DOHH2 (cell line): ENCODE data around the gene CBR3.
A peak's percentile ranks its signal among the peaks of the same experiment; 100 is the strongest.

ENCODE experiments used
- H3F3A ChIP-seq: fragments of 200-600 bp; sonication (generic), shearing (Covaris generic); 2 replicates; pipeline ENCODE4 v1.6.0; 2016; ENCODE audit warnings: antibody characterized with exemption, mild to moderate bottlenecking; ENCODE audit not compliant: control insufficient read depth, insufficient read depth
- H3K27ac ChIP-seq: fragments of 200-600 bp; sonication (generic); 2 replicates; pipeline ENCODE4 v1.5.1; 2014; ENCODE audit warnings: low read depth, mild to moderate bottlenecking, low read length, moderate library complexity
- H3K27me3 ChIP-seq: fragments of 200-600 bp; sonication (generic); 2 replicates; pipeline ENCODE4 v1.6.1; 2014; ENCODE audit warnings: mild to moderate bottlenecking, low read length, mixed read lengths; ENCODE audit not compliant: control insufficient read depth
- H3K36me3 ChIP-seq: fragments of 200-600 bp; sonication (generic); 2 replicates; pipeline ENCODE4 v1.6.1; 2014; ENCODE audit warnings: mild to moderate bottlenecking, low read length, moderate library complexity, mixed read lengths; ENCODE audit not compliant: control insufficient read depth
- H3K4me1 ChIP-seq: fragments of 200-600 bp; sonication (generic); 2 replicates; pipeline ENCODE4 v1.6.1; 2014; ENCODE audit warnings: mild to moderate bottlenecking, low read length, mixed read lengths; ENCODE audit not compliant: control insufficient read depth
- H3K4me2 ChIP-seq: fragments of 200-600 bp; sonication (generic); 2 replicates; pipeline ENCODE4 v1.6.0; 2014; ENCODE audit warnings: mild to moderate bottlenecking, low read length, moderate library complexity
- H3K4me3 ChIP-seq: fragments of 200-600 bp; sonication (generic); 2 replicates; pipeline ENCODE4 v1.5.1; 2014; ENCODE audit warnings: mild to moderate bottlenecking, low read length, mixed read lengths
- H3K79me2 ChIP-seq: fragments of 200-600 bp; sonication (generic); 2 replicates; pipeline ENCODE4 v1.6.1; 2014; ENCODE audit warnings: mild to moderate bottlenecking, low read length, mixed read lengths; ENCODE audit not compliant: control insufficient read depth
- H3K9me2 ChIP-seq: fragments of 200-600 bp; sonication (generic); replicated peaks from 2 replicates; pipeline ENCODE4 v1.6.1; 2014; ENCODE audit warnings: mild to moderate bottlenecking, low read length, mixed read lengths; ENCODE audit not compliant: control insufficient read depth
- H3K9me3 ChIP-seq: fragments of 200-600 bp; sonication (generic); 2 replicates; pipeline ENCODE4 v1.6.1; 2014; ENCODE audit warnings: antibody characterized with exemption, low read length, mixed read lengths; ENCODE audit not compliant: control insufficient read depth, insufficient read depth
- H4K20me1 ChIP-seq: fragments of 200-600 bp; sonication (generic); 2 replicates; pipeline ENCODE4 v1.6.0; 2014; ENCODE audit warnings: low read depth, mild to moderate bottlenecking, antibody characterized with exemption, low read length, moderate library complexity; ENCODE audit not compliant: control insufficient read depth, insufficient read depth
- EZH2phosphoT487 ChIP-seq: fragments of 200-600 bp; sonication (generic); IDR thresholded peaks from 2 replicates; pipeline ENCODE4 v1.6.1; 2017; ENCODE audit warnings: borderline replicate concordance, mild to moderate bottlenecking, antibody characterized with exemption, low read length, moderate library complexity, mixed read lengths
- TF ChIP-seq, protein P1 (sequence below): fragments of 200-600 bp; sonication (generic); IDR thresholded peaks from one replicate; pipeline ENCODE4 v1.5.1; 2014; ENCODE audit warnings: antibody characterized with exemption, mild to moderate bottlenecking, low read depth, low read length; ENCODE audit not compliant: poor library complexity, severe bottlenecking

CBR3 gene

DNA sequence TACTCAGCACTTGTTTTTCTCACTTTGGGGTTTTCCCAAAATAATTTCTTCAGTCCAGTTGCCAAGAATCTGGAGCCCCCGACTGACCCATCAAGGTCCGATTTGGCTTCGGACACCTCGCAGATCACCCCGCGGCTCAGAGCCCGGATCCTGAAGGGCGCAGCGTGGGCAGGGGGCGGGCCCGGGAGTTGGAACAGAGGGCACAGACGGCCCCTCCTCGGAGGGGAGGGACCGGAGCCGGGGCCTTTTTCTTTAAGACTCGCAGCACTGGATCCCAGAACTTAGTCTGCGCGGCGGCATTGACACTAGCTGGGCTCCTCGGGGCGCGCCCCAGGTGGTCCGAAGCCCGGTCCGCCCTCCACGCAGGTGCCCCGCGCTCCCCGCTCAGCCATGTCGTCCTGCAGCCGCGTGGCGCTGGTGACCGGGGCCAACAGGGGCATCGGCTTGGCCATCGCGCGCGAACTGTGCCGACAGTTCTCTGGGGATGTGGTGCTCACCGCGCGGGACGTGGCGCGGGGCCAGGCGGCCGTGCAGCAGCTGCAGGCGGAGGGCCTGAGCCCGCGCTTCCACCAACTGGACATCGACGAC is at the start of gene CBR3:
CBR3 (plus strand) TSS at position 277 of the 588 bp plus-strand sequence; CDS start at position 391, 114 bp downstream.
- Histone ChIP-seq H3K4me1 (peaks cover 20% of the 10 kb centered on the region), H3F3A (no peaks in the 10 kb centered on the region), H3K9me3 (no peaks in the 10 kb centered on the region), H4K20me1 (no peaks in the 10 kb centered on the region), H3K27ac (no peak within 1 kb of the TSS), H3K9me2 (no peaks in the 10 kb centered on the region), H3K36me3 (no peaks in the 10 kb centered on the region), H3K79me2 (no peaks in the 10 kb centered on the region), H3K4me3 (peak within 1 kb of the TSS; percentile 65), H3K27me3 (peaks cover 62% of the 10 kb centered on the region), H3K4me2 (peak within 1 kb of the TSS; percentile 59)
- TF ChIP-seq, protein P1, sequence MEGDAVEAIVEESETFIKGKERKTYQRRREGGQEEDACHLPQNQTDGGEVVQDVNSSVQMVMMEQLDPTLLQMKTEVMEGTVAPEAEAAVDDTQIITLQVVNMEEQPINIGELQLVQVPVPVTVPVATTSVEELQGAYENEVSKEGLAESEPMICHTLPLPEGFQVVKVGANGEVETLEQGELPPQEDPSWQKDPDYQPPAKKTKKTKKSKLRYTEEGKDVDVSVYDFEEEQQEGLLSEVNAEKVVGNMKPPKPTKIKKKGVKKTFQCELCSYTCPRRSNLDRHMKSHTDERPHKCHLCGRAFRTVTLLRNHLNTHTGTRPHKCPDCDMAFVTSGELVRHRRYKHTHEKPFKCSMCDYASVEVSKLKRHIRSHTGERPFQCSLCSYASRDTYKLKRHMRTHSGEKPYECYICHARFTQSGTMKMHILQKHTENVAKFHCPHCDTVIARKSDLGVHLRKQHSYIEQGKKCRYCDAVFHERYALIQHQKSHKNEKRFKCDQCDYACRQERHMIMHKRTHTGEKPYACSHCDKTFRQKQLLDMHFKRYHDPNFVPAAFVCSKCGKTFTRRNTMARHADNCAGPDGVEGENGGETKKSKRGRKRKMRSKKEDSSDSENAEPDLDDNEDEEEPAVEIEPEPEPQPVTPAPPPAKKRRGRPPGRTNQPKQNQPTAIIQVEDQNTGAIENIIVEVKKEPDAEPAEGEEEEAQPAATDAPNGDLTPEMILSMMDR, result no peak
- TF ChIP-seq EZH2phosphoT487, result no peak

DNA sequence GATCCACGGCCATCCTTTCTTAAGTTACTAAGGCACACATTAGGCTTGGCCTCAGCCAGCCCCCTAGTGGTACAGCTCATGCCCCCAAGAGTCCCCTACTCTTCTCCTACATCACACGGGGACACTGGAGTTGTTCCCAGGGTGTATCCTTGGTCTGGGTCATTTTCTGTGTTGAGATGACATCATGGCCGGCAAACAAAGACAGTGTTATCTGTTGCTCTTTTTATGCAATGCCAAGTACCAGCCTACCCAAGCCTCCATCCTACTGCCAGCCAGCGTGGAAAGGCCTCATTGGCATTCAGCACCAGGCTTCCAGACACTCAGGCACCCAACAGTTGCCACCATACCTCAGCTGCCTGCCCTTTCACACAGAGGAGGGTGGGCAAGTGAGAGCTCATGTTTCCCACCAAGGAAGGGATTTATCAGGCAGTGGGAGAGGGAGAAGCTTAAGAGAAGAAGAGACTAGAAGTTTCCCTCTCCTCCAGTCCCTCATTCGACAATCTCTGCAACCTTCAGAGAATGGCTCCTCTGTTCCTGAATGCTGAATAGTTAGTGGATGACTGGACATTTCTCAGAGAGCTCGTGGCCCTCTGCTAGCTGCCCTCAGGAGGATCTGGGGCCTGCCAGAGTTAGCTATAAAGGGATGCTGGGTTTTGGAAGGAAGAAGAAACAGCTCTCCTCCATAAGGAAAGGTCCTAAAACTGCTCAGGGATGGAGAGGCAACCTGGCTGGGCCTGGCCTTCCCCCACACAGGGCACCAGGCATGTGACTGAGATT is 47.3 kb upstream of the CBR3 start:
- Histone ChIP-seq H4K20me1 (no peaks in the 10 kb centered on the region), H3F3A (no peaks in the 10 kb centered on the region), H3K27ac (no peak overlapping the region), H3K27me3 (no peaks in the 10 kb centered on the region), H3K4me1 (no peaks in the 10 kb centered on the region), H3K9me3 (no peaks in the 10 kb centered on the region), H3K4me3 (no peak overlapping the region), H3K36me3 (no peaks in the 10 kb centered on the region), H3K4me2 (no peak overlapping the region), H3K79me2 (no peaks in the 10 kb centered on the region), H3K9me2 (no peaks in the 10 kb centered on the region)
- TF ChIP-seq, protein P1, result peak; percentile 37
- no peak for TF ChIP-seq EZH2phosphoT487

DNA sequence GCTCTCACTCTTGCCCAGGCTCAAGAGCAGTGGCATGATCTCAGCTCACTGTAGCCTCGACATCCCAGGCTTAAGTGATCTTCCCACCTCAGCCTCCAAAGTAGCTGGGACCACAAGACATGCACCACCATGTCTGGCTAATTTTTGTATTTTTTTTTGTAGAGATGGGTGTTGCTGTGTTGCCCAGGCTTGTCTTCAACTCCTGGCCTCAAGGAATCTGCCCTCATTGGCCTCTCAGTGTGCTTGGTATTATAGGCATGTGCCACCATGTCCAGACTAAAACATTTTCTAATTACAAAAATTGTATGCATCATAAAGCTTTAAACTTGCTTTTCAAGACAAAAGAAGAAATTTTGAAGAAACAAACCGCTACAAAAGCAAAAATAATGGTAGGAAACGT is 44.9 kb upstream of the CBR3 start:
- Histone ChIP-seq H3F3A (no peaks in the 10 kb centered on the region), H3K36me3 (no peaks in the 10 kb centered on the region), H3K79me2 (no peaks in the 10 kb centered on the region), H3K4me3 (no peak overlapping the region), H3K9me2 (no peaks in the 10 kb centered on the region), H3K9me3 (peaks cover 12% of the 10 kb centered on the region), H4K20me1 (no peaks in the 10 kb centered on the region), H3K4me1 (no peaks in the 10 kb centered on the region), H3K27me3 (no peaks in the 10 kb centered on the region), H3K4me2 (no peak overlapping the region), H3K27ac (no peak overlapping the region)
- TF ChIP-seq, protein P1, result no peak
- no peak for TF ChIP-seq EZH2phosphoT487
